Neural progenitor cell (in vitro differentiated cells): ENCODE data around the gene GCFC2.

ENCODE experiments used
- CTCF ChIP-seq: fragments of 200-600 bp; sonication (generic); IDR thresholded peaks from 2 replicates; pipeline ENCODE4 v1.5.1; 2017; ENCODE audit warnings: antibody characterized with exemption, mild to moderate bottlenecking
- EZH2 ChIP-seq: fragments of 200-600 bp; sonication (generic); IDR thresholded peaks from 2 replicates; pipeline ENCODE4 v1.6.1; 2017; ENCODE audit warnings: antibody characterized with exemption, mild to moderate bottlenecking, moderate library complexity

- TF ChIP-seq CTCF (no peak), EZH2 (no peak)
Observed at GRCh38 chr2:75720525-75720924, 9.8 kb upstream of the GCFC2 start.
